ENCODE results near the gene GNL2. TPM values are rescaled to one million over a fixed set of nuclear protein-coding genes. Genes with fewer than 3 reads are reported as not detected.
"Not testable (repeated sequence)": the region's sequence is repeated elsewhere in the genome, so short reads cannot be mapped to it uniquely, and the experiment has no call there.

Gene GNL2
- total RNA-seq, 4 donors from 2014 or later: 27.8 to 67.5 (median 44.2) TPM

DNA sequence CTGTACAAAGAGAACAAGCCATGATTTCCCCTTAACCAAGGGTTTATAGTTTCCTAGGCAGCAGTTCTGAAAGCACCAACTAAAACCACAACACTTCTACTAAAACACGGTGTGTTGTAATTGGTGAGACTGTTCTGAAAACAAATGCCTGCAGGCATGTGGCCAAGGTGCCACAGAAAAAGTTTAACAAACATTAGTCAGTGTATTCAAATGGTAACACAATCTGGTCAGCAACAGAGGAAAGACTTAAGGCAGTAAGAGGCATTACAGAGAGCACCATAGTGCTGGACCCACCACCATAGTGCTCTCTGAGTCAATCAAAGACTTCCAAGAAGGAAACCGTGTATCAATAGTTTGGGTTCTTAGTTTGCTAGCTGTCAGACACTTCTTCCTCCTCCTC lies 58.4 kb downstream of the GNL2 start:
- Histone ChIP-seq H3K27me3 (no peaks in the 10 kb centered on the region), H3K9me3 (no peaks in the 10 kb centered on the region), H3K4me3 (no peak overlapping the region), H3K36me3 (peaks cover 9 to 72% (median 20%) of the 10 kb centered on the region in 3 donors), H3K27ac (no peak overlapping the region), H3K4me1 (peaks cover 0 to 12% (median 0%) of the 10 kb centered on the region in 4 donors)
- 90% methylated on average over 2 of the region's 2 CpGs for WGBS, 2 donors
- DNase-seq (ENCODE audit: low spot score in 2 of 2): no peak
- TF ChIP-seq, protein P1, sequence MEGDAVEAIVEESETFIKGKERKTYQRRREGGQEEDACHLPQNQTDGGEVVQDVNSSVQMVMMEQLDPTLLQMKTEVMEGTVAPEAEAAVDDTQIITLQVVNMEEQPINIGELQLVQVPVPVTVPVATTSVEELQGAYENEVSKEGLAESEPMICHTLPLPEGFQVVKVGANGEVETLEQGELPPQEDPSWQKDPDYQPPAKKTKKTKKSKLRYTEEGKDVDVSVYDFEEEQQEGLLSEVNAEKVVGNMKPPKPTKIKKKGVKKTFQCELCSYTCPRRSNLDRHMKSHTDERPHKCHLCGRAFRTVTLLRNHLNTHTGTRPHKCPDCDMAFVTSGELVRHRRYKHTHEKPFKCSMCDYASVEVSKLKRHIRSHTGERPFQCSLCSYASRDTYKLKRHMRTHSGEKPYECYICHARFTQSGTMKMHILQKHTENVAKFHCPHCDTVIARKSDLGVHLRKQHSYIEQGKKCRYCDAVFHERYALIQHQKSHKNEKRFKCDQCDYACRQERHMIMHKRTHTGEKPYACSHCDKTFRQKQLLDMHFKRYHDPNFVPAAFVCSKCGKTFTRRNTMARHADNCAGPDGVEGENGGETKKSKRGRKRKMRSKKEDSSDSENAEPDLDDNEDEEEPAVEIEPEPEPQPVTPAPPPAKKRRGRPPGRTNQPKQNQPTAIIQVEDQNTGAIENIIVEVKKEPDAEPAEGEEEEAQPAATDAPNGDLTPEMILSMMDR (IDR thresholded peaks at IDR 0.05): no peak
- no peak for TF ChIP-seq EP300 (IDR thresholded peaks at IDR 0.05)
- no peak for TF ChIP-seq POLR2A (IDR thresholded peaks at IDR 0.05)

DNA sequence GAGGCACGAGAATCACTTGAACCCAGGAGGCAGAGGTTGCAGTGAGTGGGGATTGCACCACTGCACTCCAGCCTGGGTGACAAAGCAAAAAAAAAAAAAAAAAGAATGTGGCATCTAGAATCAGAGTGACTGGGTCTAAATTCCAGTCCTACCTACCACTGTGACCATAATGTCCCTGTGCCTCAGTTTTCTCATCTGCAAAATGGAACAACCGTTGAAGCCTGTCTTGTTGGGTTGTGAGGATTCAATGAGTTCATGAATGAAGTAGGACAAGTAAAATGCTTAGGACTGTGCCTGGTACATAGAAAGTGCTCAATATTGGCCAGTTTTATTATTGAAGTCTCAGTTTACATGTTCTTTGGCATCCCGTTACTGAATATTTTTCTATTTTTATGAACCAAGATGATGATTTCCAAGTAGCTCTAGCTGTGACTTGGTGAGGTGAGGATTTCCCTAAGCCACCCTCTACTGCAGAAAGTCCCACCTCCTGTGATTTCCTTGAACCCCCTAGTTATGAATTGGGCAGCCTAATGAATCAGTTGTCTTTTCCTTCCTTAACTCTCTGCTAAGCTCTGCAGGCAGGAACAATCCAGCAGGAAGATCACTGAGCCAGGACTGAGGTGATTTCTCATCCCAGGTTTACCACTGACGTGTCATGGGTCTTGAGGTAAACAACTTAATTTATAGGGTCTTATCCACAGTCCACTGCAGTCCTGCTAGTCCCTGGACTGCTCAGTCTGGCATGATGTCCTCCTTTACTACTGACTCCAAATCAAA lies 62.2 kb downstream of the GNL2 start:
- Histone ChIP-seq H3K36me3 (peaks cover 0 to 34% (median 9%) of the 10 kb centered on the region in 3 donors), H3K27ac (peak overlapping the region in 3 of 4 donors; percentile 23 to 72 (median 68)), H3K27me3 (no peaks in the 10 kb centered on the region), H3K9me3 (no peaks in the 10 kb centered on the region), H3K4me3 (no peak overlapping the region), H3K4me1 (peaks cover 0 to 12% (median 0%) of the 10 kb centered on the region in 4 donors)
- 94 to 96% methylated on average over 4 of the region's 4 CpGs for WGBS, 2 donors
- DNase-seq (ENCODE audit: low spot score in 2 of 2): no peak
- no peak for TF ChIP-seq EP300 (IDR thresholded peaks at IDR 0.05)
- TF ChIP-seq, protein P1 (IDR thresholded peaks at IDR 0.05): no peak
- no peak for TF ChIP-seq POLR2A (IDR thresholded peaks at IDR 0.05)

DNA sequence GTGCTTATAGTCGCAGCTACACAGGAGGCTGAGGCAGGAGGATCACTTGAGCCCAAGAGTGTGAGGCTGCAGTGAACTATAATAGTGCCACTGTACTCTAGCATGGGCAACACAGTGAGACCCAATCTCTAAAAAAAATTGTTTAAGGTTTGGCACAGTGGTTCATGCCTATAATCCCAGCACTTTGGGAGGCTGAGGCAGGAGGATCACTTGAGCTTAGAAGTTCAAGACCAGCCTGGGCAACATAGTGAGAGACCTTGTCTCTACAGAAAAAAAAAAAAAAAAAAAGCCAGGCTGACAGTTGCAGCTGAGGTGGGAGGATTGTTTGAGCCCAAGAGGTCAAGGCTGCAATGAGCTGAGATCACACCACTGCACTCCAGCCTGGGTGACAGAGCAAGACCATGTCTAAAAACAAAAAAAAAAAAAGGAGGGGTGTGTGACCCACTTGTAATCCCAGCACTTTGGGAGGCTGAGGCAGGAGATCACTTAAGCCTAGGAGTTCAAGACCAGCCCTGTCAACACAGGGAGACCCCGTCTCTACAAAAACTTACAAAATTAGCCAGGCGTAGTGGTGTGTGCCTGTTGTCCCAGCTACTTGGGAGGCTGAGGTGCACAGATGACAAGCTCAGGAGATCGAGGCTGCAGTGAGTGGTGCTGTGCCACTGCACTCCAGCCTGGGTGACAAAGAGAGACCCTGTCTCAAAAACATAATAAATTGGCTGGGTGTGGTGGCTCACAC lies 63.1 kb downstream of the GNL2 start:
- H3K4me3 ChIP-seq; H3K27ac ChIP-seq; H3K9me3 ChIP-seq; H3K27me3 ChIP-seq; DNase-seq (ENCODE audit: low spot score in 2 of 2): not testable (repeated sequence)
- WGBS, 2 donors: 90 to 92% methylated on average over 4 of the region's 4 CpGs
- Histone ChIP-seq H3K4me1 (peaks cover 0 to 12% (median 0%) of the 10 kb centered on the region in 4 donors), H3K36me3 (peaks cover 0 to 25% (median 9%) of the 10 kb centered on the region in 3 donors)

DNA sequence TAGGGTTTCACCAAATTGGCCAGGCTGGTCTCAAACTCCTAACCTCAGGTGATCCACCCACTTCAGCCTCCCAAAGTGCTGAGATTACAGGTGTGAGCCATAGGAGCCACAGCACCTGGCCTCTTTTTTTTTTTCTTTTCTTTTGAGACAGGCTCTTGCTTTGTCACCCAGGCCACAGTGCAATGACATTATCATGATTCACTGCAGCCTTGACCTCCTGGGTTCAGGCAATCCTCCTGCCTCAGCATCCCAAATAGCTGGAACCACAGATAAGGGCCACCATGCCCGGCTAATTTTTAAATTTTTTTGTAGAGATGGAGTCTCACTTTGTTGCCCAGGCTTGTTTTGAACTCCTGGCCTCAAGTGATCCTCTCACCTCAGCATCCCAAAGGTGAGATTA lies 65.8 kb downstream of the GNL2 start:
- not testable (repeated sequence) for H3K27ac ChIP-seq; H3K9me3 ChIP-seq; H3K36me3 ChIP-seq; H3K4me3 ChIP-seq; H3K27me3 ChIP-seq; DNase-seq (ENCODE audit: low spot score in 2 of 2)
- 88 to 100% methylated on average over 1 of the region's 1 CpG for WGBS, 2 donors
- H3K4me1 ChIP-seq: peaks cover 0 to 12% (median 0%) of the 10 kb centered on the region in 4 donors

DNA sequence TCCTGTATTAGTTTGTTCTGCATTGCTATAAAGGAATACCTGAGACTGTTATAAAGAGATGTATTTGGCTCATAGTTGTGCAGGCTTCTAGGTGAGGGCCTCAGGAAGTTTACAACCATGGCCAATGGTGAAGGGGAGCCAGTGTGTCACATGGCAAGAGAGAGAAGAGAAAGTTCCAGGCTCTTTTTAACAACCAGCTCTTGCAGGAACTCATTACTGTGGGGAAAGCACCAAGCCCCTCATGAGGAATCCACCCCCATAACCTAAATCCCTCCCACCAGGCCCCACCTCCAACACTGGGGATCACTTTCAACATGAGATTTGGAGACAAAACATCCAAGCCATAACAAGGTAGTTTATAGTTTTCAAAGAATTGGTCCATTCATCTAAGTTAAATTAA lies 76.1 kb downstream of the GNL2 start:
- DNase-seq (ENCODE audit: low spot score in 2 of 2): no peak
- TF ChIP-seq, protein P1 (IDR thresholded peaks at IDR 0.05): no peak
- TF ChIP-seq EP300 (IDR thresholded peaks at IDR 0.05): no peak
- TF ChIP-seq POLR2A (IDR thresholded peaks at IDR 0.05): no peak
- peaks cover 0 to 6% (median 2%) of the 10 kb centered on the region in 4 donors for H3K4me1 ChIP-seq
- H3K27me3 ChIP-seq: no peaks in the 10 kb centered on the region
- no peaks in the 10 kb centered on the region for H3K36me3 ChIP-seq
- H3K9me3 ChIP-seq: no peaks in the 10 kb centered on the region
- H3K27ac ChIP-seq: no peak overlapping the region
- no peak overlapping the region for H3K4me3 ChIP-seq

DNA sequence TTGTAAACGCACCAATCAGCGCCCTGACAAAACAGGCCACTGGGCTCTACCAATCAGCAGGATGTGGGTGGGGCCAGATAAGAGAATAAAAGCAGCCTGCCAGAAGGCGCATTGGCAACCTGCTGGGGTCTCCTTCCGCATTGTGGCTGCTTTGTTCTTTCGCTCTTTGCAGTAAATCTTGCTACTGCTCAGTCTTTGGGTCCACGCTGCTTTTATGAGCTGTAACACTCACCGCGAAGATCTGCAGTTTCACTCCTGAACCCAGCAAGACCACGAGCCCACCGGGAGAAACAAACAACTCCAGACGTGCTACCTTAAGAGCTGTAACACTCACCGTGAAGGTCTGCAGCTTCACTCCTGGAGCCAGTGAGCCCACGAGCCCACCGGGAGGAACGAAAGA lies 76.8 kb downstream of the GNL2 start:
- H3K9me3 ChIP-seq; H3K4me1 ChIP-seq; H3K27me3 ChIP-seq; DNase-seq (ENCODE audit: low spot score in 2 of 2); H3K27ac ChIP-seq; H3K36me3 ChIP-seq: not testable (repeated sequence)
- WGBS, 2 donors: 45 to 48% methylated on average over 15 of the region's 15 CpGs
- peak overlapping the region in 1 of 4 donors; percentile 9 for H3K4me3 ChIP-seq

DNA sequence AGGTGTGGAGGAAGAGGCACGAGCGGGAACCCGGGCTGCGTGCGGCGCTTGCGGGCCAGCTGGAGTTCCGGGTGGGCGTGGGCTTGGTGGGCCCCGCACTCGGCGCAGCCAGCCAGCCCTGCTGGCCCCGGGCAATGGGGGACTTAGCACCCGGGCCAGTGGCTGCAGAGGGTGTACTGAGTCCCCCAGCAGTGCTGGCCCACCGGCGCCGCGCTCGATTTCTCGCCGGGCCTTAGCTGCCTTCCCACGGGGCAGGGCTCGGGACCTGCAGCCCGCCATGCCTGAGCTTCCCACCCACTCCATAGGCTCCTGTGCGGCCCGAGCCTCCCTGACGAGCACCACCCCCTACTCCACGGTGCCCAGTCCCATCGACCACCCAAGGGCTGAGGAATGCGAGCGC lies 77.5 kb downstream of the GNL2 start:
- not testable (repeated sequence) for H3K27ac ChIP-seq; DNase-seq (ENCODE audit: low spot score in 2 of 2)
- WGBS, 2 donors: 97% methylated on average over 6 of the region's 31 CpGs; no CpG with 5 or more reads in 1 of the 2 donors

More for the DNA sequence above, 77.5 kb downstream of the GNL2 start:
- H3K4me1 ChIP-seq: peaks cover 0 to 13% (median 7%) of the 10 kb centered on the region in 4 donors
- H3K4me3 ChIP-seq, H3K9me3 ChIP-seq, H3K36me3 ChIP-seq, H3K27me3 ChIP-seq: not testable (repeated sequence)

All from tibial nerve (tissue), 4 donors.